ENCODE data around the gene CCDC70. TPM values are rescaled to one million over a fixed set of nuclear protein-coding genes. Genes with fewer than 3 reads are reported as not detected.

The CCDC70 gene
- total RNA-seq, 1 donor from 2014 or later = not detected

DNA sequence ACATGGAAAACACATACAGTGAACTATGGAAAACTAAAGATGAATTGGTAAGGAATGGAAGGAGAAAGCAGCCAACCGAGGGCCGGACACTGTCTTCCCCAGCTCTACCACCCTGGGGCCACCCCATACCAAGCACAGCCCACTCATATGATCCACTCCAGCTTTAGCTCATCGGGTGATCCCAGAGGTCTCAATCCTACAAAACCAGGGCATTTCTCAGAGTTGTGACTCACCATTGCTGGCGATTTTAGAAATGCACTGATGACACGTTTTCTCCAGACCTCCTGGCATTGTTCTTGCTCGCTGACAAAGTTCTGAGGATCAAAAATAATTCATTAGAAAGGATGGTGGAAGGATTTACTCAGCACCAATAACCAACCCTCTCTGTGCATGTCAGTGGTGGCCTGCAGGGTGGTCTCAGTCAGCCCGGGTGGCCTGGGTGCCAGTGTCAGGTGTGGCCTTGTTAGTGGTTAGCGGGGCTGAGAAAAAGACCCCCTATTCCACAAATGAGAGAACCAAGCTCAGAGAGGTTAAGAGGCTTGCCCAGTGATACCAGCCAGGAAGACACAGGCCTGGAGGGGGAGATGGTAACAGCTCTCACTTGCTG is 23.4 kb upstream of the CCDC70 start:
- H3K36me3 Mint-ChIP-seq (ENCODE audit: insufficient read depth) = no peaks in the 10 kb centered on the region
- no peaks in the 10 kb centered on the region for H3K4me1 Mint-ChIP-seq (ENCODE audit: low read depth)
- DNase-seq (ENCODE audit: low spot score, unreplicated experiment) = no peak
- H3K27ac Mint-ChIP-seq = no peak overlapping the region
- no peaks in the 10 kb centered on the region for H3K9me3 Mint-ChIP-seq (ENCODE audit: low read depth)
- no peaks in the 10 kb centered on the region for H3K27me3 Mint-ChIP-seq
- H3K4me3 Mint-ChIP-seq (ENCODE audit: low read depth) = no peak overlapping the region
- TF ChIP-seq, protein P1, sequence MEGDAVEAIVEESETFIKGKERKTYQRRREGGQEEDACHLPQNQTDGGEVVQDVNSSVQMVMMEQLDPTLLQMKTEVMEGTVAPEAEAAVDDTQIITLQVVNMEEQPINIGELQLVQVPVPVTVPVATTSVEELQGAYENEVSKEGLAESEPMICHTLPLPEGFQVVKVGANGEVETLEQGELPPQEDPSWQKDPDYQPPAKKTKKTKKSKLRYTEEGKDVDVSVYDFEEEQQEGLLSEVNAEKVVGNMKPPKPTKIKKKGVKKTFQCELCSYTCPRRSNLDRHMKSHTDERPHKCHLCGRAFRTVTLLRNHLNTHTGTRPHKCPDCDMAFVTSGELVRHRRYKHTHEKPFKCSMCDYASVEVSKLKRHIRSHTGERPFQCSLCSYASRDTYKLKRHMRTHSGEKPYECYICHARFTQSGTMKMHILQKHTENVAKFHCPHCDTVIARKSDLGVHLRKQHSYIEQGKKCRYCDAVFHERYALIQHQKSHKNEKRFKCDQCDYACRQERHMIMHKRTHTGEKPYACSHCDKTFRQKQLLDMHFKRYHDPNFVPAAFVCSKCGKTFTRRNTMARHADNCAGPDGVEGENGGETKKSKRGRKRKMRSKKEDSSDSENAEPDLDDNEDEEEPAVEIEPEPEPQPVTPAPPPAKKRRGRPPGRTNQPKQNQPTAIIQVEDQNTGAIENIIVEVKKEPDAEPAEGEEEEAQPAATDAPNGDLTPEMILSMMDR (IDR thresholded peaks at IDR 0.05; ENCODE audit: unreplicated experiment) = no peak

DNA sequence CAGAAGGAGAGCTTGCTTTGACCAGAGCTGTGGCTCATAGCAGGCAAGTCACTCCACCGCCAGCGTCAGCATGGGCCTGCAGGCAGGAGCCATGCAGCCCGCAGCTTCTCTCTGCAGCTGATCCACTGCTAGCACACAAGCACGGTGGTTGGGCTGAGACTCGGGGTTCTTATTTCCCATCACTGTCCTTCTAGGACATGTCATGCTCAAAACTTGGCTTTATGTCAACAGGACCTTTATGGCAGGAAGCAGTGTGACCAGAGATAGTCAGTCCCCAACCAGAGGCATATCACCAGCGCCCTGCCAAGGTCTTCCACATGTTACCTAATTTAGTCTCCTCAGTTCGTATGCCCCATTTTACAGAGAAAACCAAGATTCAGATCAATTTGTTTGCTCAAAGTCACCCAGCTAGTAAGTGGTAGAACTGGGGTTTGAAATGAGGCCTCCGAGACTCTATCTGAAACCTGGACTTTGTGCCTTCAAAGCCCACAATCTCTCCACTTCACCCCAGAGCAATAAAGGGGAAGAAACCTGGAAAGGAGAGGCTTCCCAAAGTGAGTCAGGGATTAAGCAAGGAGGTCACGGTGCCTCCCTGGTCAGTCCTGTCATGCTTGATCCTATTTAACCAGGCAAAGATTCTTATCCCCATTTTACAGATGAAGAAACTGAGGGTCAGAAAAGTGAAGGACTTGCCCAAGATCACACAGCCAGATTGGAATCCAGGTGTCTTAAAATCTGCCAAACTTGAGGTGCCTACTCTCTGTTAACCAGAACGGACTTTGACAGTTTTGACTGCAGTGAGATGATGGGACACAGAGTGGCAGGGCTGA is 21.8 kb upstream of the CCDC70 start:
- Mint-ChIP-seq H3K4me3 (ENCODE audit: low read depth) (no peak overlapping the region), H3K27me3 (peaks cover 7% of the 10 kb centered on the region), H3K36me3 (ENCODE audit: insufficient read depth) (no peaks in the 10 kb centered on the region), H3K27ac (no peak overlapping the region), H3K4me1 (ENCODE audit: low read depth) (no peaks in the 10 kb centered on the region), H3K9me3 (ENCODE audit: low read depth) (no peaks in the 10 kb centered on the region)
- DNase-seq (ENCODE audit: low spot score, unreplicated experiment) = no peak
- TF ChIP-seq, protein P1 (IDR thresholded peaks at IDR 0.05; ENCODE audit: unreplicated experiment) = no peak

DNA sequence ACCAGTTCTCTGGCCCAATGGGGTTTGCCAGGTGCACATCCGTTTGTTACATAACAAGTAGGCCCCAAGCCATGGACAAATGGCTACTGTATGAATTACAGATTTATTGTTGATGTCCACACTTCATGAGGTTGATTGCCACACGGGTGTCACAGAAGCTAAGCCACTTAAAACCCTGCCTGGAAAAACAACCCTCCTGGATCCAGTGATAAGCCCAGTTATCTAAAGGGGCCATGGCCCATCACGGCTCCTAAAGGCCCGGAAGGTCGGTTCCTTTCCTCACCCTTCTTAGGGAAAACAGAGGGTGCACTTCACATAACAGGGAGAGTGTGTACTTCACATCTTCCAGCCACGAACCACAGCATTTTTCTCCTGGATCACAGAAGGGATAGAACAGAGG is 20.9 kb upstream of the CCDC70 start:
- Mint-ChIP-seq H3K27me3 (peaks cover 8% of the 10 kb centered on the region), H3K36me3 (ENCODE audit: insufficient read depth) (no peaks in the 10 kb centered on the region), H3K27ac (no peak overlapping the region), H3K4me3 (ENCODE audit: low read depth) (no peak overlapping the region), H3K4me1 (ENCODE audit: low read depth) (no peaks in the 10 kb centered on the region), H3K9me3 (ENCODE audit: low read depth) (no peaks in the 10 kb centered on the region)
- no peak for DNase-seq (ENCODE audit: low spot score, unreplicated experiment)
- TF ChIP-seq, protein P1 (IDR thresholded peaks at IDR 0.05; ENCODE audit: unreplicated experiment) = no peak

DNA sequence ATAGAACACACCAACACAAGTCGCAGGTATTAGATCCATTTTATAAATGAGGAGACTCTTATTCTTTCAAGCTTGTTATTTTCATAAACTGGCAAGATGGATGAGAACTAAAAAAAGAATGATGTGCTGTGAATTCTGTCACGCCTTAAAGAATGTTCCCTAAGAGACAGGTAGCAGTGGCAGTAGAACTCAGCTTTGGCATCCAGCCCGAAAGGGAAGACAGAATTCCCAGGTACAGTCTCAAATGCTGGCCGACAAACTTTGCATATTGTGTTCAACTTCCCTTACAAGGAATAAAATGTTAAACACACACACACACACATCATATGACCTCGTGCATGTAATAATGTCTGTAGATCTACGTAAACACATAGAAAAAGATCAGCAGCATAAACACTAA is 20.0 kb upstream of the CCDC70 start:
- Mint-ChIP-seq H3K4me1 (ENCODE audit: low read depth) (no peaks in the 10 kb centered on the region), H3K27ac (no peak overlapping the region), H3K4me3 (ENCODE audit: low read depth) (no peak overlapping the region), H3K9me3 (ENCODE audit: low read depth) (no peaks in the 10 kb centered on the region), H3K36me3 (ENCODE audit: insufficient read depth) (no peaks in the 10 kb centered on the region), H3K27me3 (peaks cover 8% of the 10 kb centered on the region)
- no peak for DNase-seq (ENCODE audit: low spot score, unreplicated experiment)
- TF ChIP-seq, protein P1 (IDR thresholded peaks at IDR 0.05; ENCODE audit: unreplicated experiment) = no peak

DNA sequence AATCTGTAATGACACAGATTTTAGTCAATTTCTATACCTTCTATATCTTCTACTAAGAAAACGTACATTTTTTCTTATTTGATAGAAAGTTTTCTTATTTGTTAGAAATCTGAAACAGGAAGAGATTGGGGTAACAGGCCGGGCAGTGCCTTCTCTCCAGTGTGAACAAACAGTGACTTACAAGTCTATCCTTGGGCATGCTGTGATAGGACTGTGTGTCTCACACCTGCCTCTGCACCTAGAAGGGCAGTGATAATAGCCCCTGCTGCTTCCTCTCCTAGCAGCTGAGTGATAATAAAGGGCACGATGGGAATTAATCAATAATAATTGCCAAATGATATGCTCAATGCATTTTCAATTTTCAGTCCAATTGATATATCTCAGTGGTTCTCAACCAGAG is 18.2 kb upstream of the CCDC70 start:
- H3K4me3 Mint-ChIP-seq (ENCODE audit: low read depth) = no peak overlapping the region
- H3K9me3 Mint-ChIP-seq (ENCODE audit: low read depth) = peaks cover 3% of the 10 kb centered on the region
- peaks cover 8% of the 10 kb centered on the region for H3K27me3 Mint-ChIP-seq
- peaks cover 2% of the 10 kb centered on the region for H3K36me3 Mint-ChIP-seq (ENCODE audit: insufficient read depth)
- no peak overlapping the region for H3K27ac Mint-ChIP-seq
- H3K4me1 Mint-ChIP-seq (ENCODE audit: low read depth) = no peaks in the 10 kb centered on the region
- TF ChIP-seq, protein P1 (IDR thresholded peaks at IDR 0.05; ENCODE audit: unreplicated experiment) = no peak
- no peak for DNase-seq (ENCODE audit: low spot score, unreplicated experiment)

Data from progenitor cell of endocrine pancreas (in vitro differentiated cells).